HG03565 (cell line): ENCODE data around the gene SMARCD2.

Source experiments
- ATAC-seq: cut with Tn5 transposase; IDR thresholded peaks from one replicate; pipeline ENCODE4 v1.9.1; 2021; ENCODE audit warnings: mild to moderate bottlenecking, moderate library complexity; ENCODE audit not compliant: unreplicated experiment

SMARCD2 gene

DNA sequence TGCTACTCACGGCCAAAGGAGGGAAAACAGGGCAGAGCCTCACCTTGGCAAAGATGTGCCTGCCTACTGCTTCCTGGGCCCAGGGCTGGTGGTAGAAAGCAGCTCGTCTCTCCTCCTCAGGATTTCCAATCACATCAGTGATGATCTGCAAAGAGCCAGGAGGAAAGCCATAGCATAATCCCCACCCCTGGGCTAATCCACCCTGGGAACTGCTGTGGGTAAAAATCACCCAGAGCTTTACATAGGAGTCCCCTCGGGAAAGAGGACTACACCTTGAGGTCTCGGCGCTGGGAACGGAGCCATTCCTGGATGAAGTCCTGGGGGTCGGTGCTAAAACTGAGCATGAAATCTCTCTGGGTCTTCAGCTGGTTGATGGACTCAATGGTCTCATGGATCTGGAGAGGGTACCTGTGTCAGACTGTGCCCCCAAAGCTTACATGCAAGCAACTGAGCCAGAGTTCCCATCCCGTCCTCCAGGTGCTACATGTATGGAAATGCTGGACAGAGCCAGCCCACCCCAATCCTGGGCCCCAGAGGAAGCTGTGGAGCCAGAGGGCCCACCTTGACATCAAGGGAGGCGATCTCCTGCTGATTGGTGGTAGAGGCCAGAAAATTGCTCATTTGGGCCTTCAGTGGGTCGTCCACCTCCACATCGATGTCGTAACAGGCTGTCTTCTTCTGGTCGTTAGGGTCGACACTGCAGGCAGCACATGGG, 9.3 kb downstream of the SMARCD2 start:
- ATAC-seq, result no peak

GRCh38 chr17:63832455-63832854, 10.0 kb downstream of the SMARCD2 start:
- ATAC-seq, result no peak

GRCh38 chr17:63832014-63832413, 10.5 kb downstream of the SMARCD2 start:
- ATAC-seq, result no peak

- no peak for ATAC-seq
These were observed 11.0 kb downstream of the SMARCD2 start for GRCh38 chr17:63831505-63831904.

DNA sequence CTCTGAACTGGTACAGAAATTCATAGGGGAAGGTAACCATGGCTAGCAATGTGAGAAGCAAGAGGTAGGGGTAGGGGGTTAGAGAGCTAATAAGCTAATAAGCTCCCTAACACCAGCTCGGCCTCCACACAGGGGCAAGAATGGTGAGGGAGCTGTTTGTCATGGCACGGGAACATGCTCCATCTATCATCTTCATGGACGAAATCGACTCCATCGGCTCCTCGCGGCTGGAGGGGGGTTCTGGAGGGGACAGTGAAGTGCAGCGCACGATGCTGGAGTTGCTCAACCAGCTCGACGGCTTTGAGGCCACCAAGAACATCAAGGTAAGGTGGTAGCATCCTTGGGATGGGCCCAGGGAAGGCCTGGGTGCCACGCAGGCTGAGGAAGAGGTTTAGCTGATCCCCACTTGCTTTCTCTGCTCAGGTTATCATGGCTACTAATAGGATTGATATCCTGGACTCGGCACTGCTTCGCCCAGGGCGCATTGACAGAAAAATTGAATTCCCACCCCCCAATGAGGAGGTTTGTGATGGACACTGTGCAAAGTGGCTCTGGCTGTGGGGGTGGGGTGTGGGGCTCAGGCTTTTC, 11.5 kb downstream of the SMARCD2 start:
- ATAC-seq, result no peak

DNA sequence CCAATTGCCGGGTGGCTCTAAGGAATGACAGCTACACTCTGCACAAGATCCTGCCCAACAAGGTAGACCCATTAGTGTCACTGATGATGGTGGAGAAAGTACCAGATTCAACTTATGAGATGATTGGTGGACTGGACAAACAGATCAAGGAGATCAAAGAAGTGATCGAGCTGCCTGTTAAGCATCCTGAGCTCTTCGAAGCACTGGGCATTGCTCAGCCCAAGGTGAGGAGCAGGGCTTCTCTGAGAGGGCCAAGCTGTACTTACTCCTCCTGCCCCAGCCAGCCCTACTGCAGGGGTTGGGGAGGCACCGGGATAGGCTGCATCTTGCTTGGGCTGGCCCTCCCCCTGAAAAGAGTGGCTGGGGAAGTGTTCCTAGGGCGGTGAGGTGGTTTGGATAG, 12.2 kb downstream of the SMARCD2 start:
- no peak for ATAC-seq

- ATAC-seq, result no peak
These were observed 13.5 kb downstream of the SMARCD2 start for GRCh38 chr17:63828936-63829335.

DNA sequence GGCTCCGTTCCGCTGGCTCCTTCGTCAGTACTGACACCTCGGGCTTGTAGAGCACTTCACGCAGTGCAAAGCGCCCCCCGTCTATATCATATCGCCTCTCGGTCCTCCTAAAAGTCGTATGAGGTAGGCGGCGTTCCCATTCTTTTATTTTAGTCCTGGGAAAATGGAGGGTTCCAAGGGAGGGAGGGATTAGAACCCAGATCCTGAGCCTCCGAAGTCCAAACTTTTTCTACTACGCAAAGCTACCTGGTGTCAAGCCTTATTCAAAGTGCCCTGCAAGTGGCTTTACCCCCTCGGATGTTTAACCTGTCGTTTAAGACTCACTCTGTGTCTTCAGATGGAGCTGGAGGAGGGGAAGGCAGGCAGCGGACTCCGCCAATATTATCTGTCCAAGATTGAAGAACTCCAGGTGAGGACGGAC, 14.7 kb downstream of the SMARCD2 start:
- ATAC-seq, result no peak

DNA sequence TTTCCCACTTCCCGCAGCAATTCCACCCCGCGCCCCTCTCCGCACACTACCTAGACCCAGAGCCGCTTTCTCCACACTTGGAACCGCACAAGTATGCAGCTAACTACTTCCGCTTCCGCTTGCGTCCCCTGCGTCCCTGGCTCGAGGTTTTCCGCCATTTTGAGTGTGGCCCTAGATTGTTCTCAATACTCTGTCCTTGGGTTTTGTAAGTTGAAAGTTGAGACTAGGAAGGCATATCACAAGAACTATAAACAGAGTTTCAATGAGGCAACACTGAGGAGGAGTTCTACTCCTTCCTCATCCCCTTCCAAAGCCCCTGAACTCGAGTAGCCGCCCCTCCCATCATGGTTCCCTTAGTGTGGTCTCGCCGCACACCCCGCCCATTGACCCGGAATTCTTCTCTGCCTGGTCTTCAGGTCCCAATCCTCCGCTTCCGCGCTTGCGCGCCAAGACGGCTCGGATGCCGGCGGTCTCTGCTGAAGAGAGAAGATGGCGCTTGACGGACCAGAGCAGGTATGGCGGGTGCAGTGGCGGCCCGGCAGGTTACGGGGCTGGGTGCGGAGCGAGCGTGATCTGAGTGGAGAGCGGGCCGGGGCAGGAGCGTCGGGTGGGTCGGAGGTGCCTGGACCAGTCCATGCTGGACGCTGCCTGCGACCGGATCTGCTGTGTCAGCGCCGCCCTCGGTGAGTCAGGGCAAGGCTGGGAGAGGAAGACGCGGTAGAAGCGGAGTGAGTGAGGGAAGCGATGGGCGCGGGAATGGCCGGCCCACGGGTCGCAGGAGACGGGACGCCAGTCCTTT, 15.3 kb downstream of the SMARCD2 start, which contains the start of the genes FTSJ3 and PSMC5:
TSS of gene FTSJ3 (minus strand) at position 662 of the 799 bp plus-strand sequence. CDS start 761 bp downstream, outside the sequence.
TSS of gene PSMC5 (plus strand) at position 430 of the 799 bp plus-strand sequence. CDS start at position 490, 60 bp downstream.
- peak; percentile 67 for ATAC-seq

- ATAC-seq, result no peak
These were observed 15.9 kb downstream of the SMARCD2 start for GRCh38 chr17:63826468-63827001.

DNA sequence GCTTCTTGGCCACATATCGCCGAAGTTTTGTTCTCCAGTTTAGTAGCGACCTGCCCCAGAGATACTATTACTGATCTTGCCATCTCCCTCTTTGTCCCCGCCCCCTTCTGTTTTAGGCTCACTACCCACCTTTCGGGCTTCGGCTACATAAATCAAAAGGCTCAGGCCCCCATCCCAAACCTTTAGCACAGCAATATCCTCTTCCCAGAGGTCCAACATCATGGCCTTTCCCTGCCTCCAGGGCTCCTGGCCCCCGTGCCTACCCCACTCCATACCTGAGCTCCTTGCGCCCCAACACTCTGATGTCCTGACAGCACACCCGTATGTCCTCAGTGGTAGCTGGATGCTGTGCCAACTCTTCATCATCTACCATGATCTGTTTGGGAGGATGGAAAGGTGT, 18.1 kb downstream of the SMARCD2 start:
- no peak for ATAC-seq

DNA sequence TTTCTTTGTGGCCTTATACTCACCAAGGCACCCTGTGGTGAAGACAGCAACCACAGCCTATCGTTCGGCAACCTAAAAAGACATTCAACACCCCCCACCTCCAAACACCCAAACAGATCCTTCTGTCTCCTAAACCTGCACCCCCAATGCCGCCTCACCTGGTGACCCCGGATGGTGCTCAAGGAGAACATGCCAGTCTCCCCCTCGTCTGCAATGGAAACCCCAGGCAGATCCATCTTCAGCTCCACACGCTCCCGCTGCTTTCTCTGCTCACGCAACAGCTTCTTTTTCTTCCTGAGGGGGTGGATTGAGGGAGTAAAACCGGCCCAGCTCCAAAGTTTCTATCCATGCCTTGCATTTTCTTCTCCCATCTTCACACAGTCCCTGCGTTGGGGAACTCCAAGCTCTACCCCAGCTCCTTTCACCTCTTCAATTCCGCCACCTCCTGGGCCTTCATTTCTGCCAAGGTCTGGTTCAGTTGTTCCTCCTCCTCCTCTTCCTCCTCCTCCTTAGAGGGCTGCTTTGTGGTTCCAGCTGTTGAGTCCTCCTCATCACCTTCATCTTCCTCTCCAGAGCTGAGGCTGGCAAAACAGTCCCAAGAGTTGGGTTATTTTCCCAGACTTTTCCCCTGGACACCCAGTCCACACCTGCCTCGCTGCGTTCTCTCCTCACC, 18.7 kb downstream of the SMARCD2 start:
- no peak for ATAC-seq

DNA sequence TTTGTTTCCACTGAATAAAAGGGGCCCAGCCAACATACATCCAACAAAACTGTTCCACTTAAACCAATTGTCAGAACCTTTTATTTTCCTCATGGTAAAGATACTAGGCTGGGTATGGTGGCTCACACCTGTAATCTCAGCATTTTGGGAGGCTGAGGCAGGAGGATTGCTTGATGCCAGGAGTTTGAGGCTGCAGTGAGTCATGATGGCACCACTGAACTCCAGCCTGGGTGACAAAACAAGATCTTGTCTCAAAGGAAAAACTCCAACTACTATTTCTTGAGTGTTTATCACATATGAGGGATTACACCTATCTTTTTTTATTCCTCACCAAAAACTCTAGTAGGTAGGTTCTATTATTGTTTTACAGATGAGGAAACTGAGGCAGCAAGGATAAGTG, 19.9 kb downstream of the SMARCD2 start:
- ATAC-seq, result no peak

DNA sequence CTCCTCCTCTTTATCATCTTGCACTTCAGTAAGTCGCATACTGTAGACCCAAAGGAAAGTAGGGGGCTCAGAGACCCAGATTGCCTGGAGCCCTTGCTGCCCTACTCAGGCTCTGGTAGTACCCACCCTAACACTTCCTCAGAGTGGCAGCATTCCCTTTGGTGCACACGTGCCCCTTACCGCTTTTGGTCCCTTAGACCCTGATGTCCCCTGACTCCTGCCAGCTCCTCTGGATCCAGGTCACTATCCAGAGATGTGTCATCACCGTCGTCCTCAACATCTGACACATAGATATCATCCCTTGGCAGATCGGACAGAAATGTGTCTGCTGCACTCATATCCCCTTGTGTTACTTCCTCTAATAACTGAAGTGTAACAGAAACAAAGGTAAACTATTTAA, 20.7 kb downstream of the SMARCD2 start:
- ATAC-seq, result no peak

GRCh38 chr17:63820963-63821561, 21.4 kb downstream of the SMARCD2 start:
- ATAC-seq, result no peak

DNA sequence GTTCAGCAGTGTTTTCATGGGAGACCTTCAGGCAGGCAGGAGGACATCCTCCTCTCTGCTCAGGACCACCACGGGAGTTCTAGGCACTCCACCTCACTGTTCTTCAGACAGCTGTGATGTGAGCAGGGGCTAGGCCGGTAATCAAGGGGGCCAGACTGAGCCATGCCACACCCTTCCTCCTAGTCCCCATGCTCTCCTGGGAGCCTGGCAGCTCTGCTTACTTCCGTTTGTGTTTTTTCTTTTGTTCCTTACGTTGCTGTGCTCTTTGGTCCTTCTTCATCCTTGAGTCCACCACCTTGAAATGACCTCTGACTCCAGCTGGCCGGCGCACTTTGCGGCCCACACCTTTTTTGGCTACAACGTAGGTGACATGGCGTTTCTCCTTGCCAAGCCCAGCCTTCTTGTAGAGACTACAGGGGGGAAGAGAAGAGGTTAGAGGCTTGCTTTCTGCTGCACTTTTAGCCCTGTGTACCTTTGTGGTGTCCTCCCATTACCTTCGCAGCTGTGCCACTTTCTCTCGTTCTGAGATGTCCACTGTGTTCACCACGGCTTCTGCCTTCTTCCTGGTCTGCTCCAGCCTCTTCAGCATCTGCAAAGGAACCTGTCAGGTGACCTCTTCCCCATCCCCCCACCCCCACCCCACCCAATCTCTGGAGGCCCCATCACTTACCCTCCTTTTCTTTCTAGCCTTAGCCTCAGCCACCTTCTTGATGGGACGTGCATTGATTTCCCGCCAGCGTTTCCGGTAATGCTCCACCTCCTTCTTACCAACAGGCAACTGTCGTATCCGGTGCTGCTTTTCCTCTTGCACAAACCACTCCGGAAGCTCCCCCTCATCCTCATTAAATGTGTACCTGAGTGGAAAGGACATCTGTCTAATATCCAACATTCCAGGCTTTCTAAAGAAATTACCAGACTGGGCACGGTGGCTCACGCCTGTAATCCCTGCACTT, 22.6 kb downstream of the SMARCD2 start:
- no peak for ATAC-seq

- no peak for ATAC-seq
These were observed 23.4 kb downstream of the SMARCD2 start for GRCh38 chr17:63819131-63819530.

- no peak for ATAC-seq
These were observed 24.6 kb downstream of the SMARCD2 start for GRCh38 chr17:63817736-63818385.

- no peak for ATAC-seq
These were observed 25.8 kb downstream of the SMARCD2 start for GRCh38 chr17:63816669-63817068.
